Posterior cingulate gyrus (tissue), 11 donors: Measurements from ENCODE around the gene EPHB2.
A peak's percentile ranks its signal among the peaks of the same experiment; 100 is the strongest.

Experiments used
- DNase-seq, 10 donors: peaks; one replicate each; pipeline versions ENCODE4 v3.0.0 to v3.0.0-alpha.2; 2020 to 2021; ENCODE audit warnings: mixed read lengths in 3 of 10
- intact Hi-C: fragments of 100-400 bp; cut with DNase I; formaldehyde crosslinking; loops from one replicate; pipeline ENCODE4 v1.15.1; 2023

Gene EPHB2

GRCh38 chr1:22863766-22864165 is 153.1 kb downstream of the EPHB2 start:
- intact Hi-C loops, result no loop called here

GRCh38 chr1:22864886-22865285 is 154.2 kb downstream of the EPHB2 start:
- intact Hi-C loops, result no loop called here
- peak in 1 of 10 donors; percentile 85 for DNase-seq

More at GRCh38 chr1:22863766-22864165, 153.1 kb downstream of the EPHB2 start:
- DNase-seq, result no peak

- intact Hi-C loops, result no loop called here
- no peak for DNase-seq
Measured at GRCh38 chr1:22865736-22866135, 155.1 kb downstream of the EPHB2 start.

- DNase-seq, result no peak
- intact Hi-C loops, result no loop called here
Measured at GRCh38 chr1:22866868-22867267, 156.2 kb downstream of the EPHB2 start.

- intact Hi-C loops, result no loop called here
- no peak for DNase-seq
Measured at GRCh38 chr1:22868331-22868730, 157.7 kb downstream of the EPHB2 start.

GRCh38 chr1:22869325-22869724 is 158.7 kb downstream of the EPHB2 start:
- peak in 1 of 10 donors; percentile 0 for DNase-seq
- intact Hi-C loops, result no loop called here

GRCh38 chr1:22870201-22870871 is 159.7 kb downstream of the EPHB2 start:
- intact Hi-C loops, result no loop called here
- DNase-seq, result peak in 3 of 10 donors; percentile 50 to 73 (median 59)

GRCh38 chr1:22872981-22873664 is 162.5 kb downstream of the EPHB2 start:
- DNase-seq, result peak in 2 of 10 donors; percentile 9 to 36
- intact Hi-C loops, result no loop called here

GRCh38 chr1:22874785-22875184 is 164.1 kb downstream of the EPHB2 start:
- DNase-seq, result no peak
- intact Hi-C loops, result no loop called here

GRCh38 chr1:22875241-22875640 is 164.6 kb downstream of the EPHB2 start:
- peak in 2 of 10 donors; percentile 20 to 58 for DNase-seq
- intact Hi-C loops, result no loop called here

- intact Hi-C loops, result no loop called here
- DNase-seq, result peak in 3 of 10 donors; percentile 57 to 76 (median 75)
Measured at GRCh38 chr1:22875841-22876240, 165.2 kb downstream of the EPHB2 start.

GRCh38 chr1:22876359-22877111 is 165.9 kb downstream of the EPHB2 start:
- intact Hi-C loops, result no loop called here
- DNase-seq, result peak in 3 of 10 donors; percentile 67 to 80 (median 73)

GRCh38 chr1:22877112-22877915 is 166.7 kb downstream of the EPHB2 start:
- intact Hi-C loops, result no loop called here
- DNase-seq, result peak in 2 of 10 donors; percentile 44 to 53

GRCh38 chr1:22877980-22878379 is 167.3 kb downstream of the EPHB2 start:
- DNase-seq, result peak in 1 of 10 donors; percentile 9
- intact Hi-C loops, result no loop called here

- peak in 3 of 10 donors; percentile 44 to 62 (median 56) for DNase-seq
- intact Hi-C loops, result no loop called here
Measured at GRCh38 chr1:22878626-22879025, 168.0 kb downstream of the EPHB2 start.

GRCh38 chr1:22879445-22879844 is 168.8 kb downstream of the EPHB2 start:
- intact Hi-C loops, result no loop called here
- peak in 1 of 10 donors; percentile 24 for DNase-seq

- intact Hi-C loops, result no loop called here
- DNase-seq, result peak in 1 of 10 donors; percentile 72
Measured at GRCh38 chr1:22880174-22880601, 169.5 kb downstream of the EPHB2 start.

GRCh38 chr1:22883406-22883805 is 172.8 kb downstream of the EPHB2 start:
- intact Hi-C loops, result no loop called here
- DNase-seq, result peak in 1 of 10 donors; percentile 52

- intact Hi-C loops, result no loop called here
- peak in 2 of 10 donors; percentile 72 to 76 for DNase-seq
Measured at GRCh38 chr1:22884806-22885530, 174.3 kb downstream of the EPHB2 start.

GRCh38 chr1:22886211-22886610 is 175.6 kb downstream of the EPHB2 start:
- intact Hi-C loops, result no loop called here

More at GRCh38 chr1:22886211-22886610, 175.6 kb downstream of the EPHB2 start:
- peak in 1 of 10 donors; percentile 61 for DNase-seq
